ENCODE results near the gene MFAP5. TPM values are rescaled to one million over a fixed set of nuclear protein-coding genes. Genes with fewer than 3 reads are reported as not detected.
A peak's percentile ranks its signal among the peaks of the same experiment; 100 is the strongest.

The MFAP5 gene
- total RNA-seq, 1 donor from 2014 or later, result 105 TPM

- no peak for TF ChIP-seq CTCF (IDR thresholded peaks at IDR 0.05; ENCODE audit: insufficient read depth, low read depth, low read length)
- TF ChIP-seq EZH2 (IDR thresholded peaks at IDR 0.05; ENCODE audit: insufficient read depth, low read length), result no peak
- Histone ChIP-seq H2AFZ (ENCODE audit: low read depth, low read length) (peak overlapping the region; percentile 94), H3K4me1 (ENCODE audit: insufficient read depth, low read length) (peaks cover 10% of the 10 kb centered on the region), H3K79me2 (ENCODE audit: insufficient read depth, low read length) (peaks cover 35% of the 10 kb centered on the region), H3K27ac (ENCODE audit: low read depth, low read length) (peak overlapping the region; percentile 69), H4K20me1 (ENCODE audit: insufficient read depth, low read length) (peaks cover 24% of the 10 kb centered on the region), H3K36me3 (ENCODE audit: insufficient read depth, low read length) (no peaks in the 10 kb centered on the region), H3K4me2 (ENCODE audit: low read length) (peak overlapping the region; percentile 97), H3K9ac (ENCODE audit: low read length) (peak overlapping the region; percentile 98), H3K27me3 (ENCODE audit: insufficient read depth, low read length) (no peaks in the 10 kb centered on the region), H3K4me3 (ENCODE audit: insufficient read depth, low read depth, low read length) (peak overlapping the region; percentile 91), H3K9me3 (ENCODE audit: insufficient read depth, low read depth, low read length) (no peaks in the 10 kb centered on the region)
- Mint-ChIP-seq H3K27me3 (ENCODE audit: low read depth, unreplicated experiment) (no peaks in the 10 kb centered on the region), H3K9me3 (ENCODE audit: unreplicated experiment) (no peaks in the 10 kb centered on the region), H3K4me3 (ENCODE audit: unreplicated experiment) (peak overlapping the region; percentile 92), H3K4me1 (ENCODE audit: low read depth, unreplicated experiment) (peaks cover 29% of the 10 kb centered on the region), H3K36me3 (ENCODE audit: low read depth, unreplicated experiment) (peaks cover 4% of the 10 kb centered on the region), H3K27ac (ENCODE audit: unreplicated experiment) (peak overlapping the region; percentile 95)
- FAIRE-seq (no peak), DNase-seq (ENCODE audit: low read depth) (no peak)
Observed at GRCh38 chr12:8696442-8697090, 33.9 kb upstream of the MFAP5 start.

- H3K27ac ChIP-seq (ENCODE audit: low read depth, low read length), result no peak overlapping the region
- DNase-seq (ENCODE audit: low read depth) (no peak), FAIRE-seq (no peak)
- no peaks in the 10 kb centered on the region for H3K36me3 ChIP-seq (ENCODE audit: insufficient read depth, low read length)
- no peaks in the 10 kb centered on the region for H3K9me3 ChIP-seq (ENCODE audit: insufficient read depth, low read depth, low read length)
- H3K27me3 ChIP-seq (ENCODE audit: insufficient read depth, low read length), result no peaks in the 10 kb centered on the region
- H2AFZ ChIP-seq (ENCODE audit: low read depth, low read length), result no peak overlapping the region
- peaks cover 13% of the 10 kb centered on the region for H4K20me1 ChIP-seq (ENCODE audit: insufficient read depth, low read length)
- Mint-ChIP-seq H3K4me1 (ENCODE audit: low read depth, unreplicated experiment) (peaks cover 23% of the 10 kb centered on the region), H3K36me3 (ENCODE audit: low read depth, unreplicated experiment) (no peaks in the 10 kb centered on the region), H3K27ac (ENCODE audit: unreplicated experiment) (no peak overlapping the region), H3K27me3 (ENCODE audit: low read depth, unreplicated experiment) (no peaks in the 10 kb centered on the region), H3K9me3 (ENCODE audit: unreplicated experiment) (no peaks in the 10 kb centered on the region), H3K4me3 (ENCODE audit: unreplicated experiment) (no peak overlapping the region)
- no peak overlapping the region for H3K4me3 ChIP-seq (ENCODE audit: insufficient read depth, low read depth, low read length)
- H3K9ac ChIP-seq (ENCODE audit: low read length), result no peak overlapping the region
- H3K4me1 ChIP-seq (ENCODE audit: insufficient read depth, low read length), result peaks cover 10% of the 10 kb centered on the region
- TF ChIP-seq EZH2 (IDR thresholded peaks at IDR 0.05; ENCODE audit: insufficient read depth, low read length) (no peak), CTCF (IDR thresholded peaks at IDR 0.05; ENCODE audit: insufficient read depth, low read depth, low read length) (no peak)
- no peak overlapping the region for H3K4me2 ChIP-seq (ENCODE audit: low read length)
- peaks cover 21% of the 10 kb centered on the region for H3K79me2 ChIP-seq (ENCODE audit: insufficient read depth, low read length)
Observed at GRCh38 chr12:8695116-8695515, 32.5 kb upstream of the MFAP5 start.

- H3K79me2 ChIP-seq (ENCODE audit: insufficient read depth, low read length), result no peaks in the 10 kb centered on the region
- Mint-ChIP-seq H3K9me3 (ENCODE audit: unreplicated experiment) (no peaks in the 10 kb centered on the region), H3K27ac (ENCODE audit: unreplicated experiment) (peak overlapping the region; percentile 77), H3K4me1 (ENCODE audit: low read depth, unreplicated experiment) (peaks cover 23% of the 10 kb centered on the region), H3K36me3 (ENCODE audit: low read depth, unreplicated experiment) (no peaks in the 10 kb centered on the region), H3K4me3 (ENCODE audit: unreplicated experiment) (peak overlapping the region; percentile 34), H3K27me3 (ENCODE audit: low read depth, unreplicated experiment) (no peaks in the 10 kb centered on the region)
- no peaks in the 10 kb centered on the region for H3K27me3 ChIP-seq (ENCODE audit: insufficient read depth, low read length)
- FAIRE-seq (no peak), DNase-seq (ENCODE audit: low read depth) (peak; percentile 63)
- peak overlapping the region; percentile 57 for H2AFZ ChIP-seq (ENCODE audit: low read depth, low read length)
- H3K4me3 ChIP-seq (ENCODE audit: insufficient read depth, low read depth, low read length), result no peak overlapping the region
- peak overlapping the region; percentile 6 for H3K4me2 ChIP-seq (ENCODE audit: low read length)
- H3K9me3 ChIP-seq (ENCODE audit: insufficient read depth, low read depth, low read length), result no peaks in the 10 kb centered on the region
- peaks cover 15% of the 10 kb centered on the region for H3K4me1 ChIP-seq (ENCODE audit: insufficient read depth, low read length)
- H3K27ac ChIP-seq (ENCODE audit: low read depth, low read length), result no peak overlapping the region
- no peaks in the 10 kb centered on the region for H3K36me3 ChIP-seq (ENCODE audit: insufficient read depth, low read length)
- no peaks in the 10 kb centered on the region for H4K20me1 ChIP-seq (ENCODE audit: insufficient read depth, low read length)
- TF ChIP-seq CTCF (IDR thresholded peaks at IDR 0.05; ENCODE audit: insufficient read depth, low read depth, low read length), result no peak
- TF ChIP-seq EZH2 (IDR thresholded peaks at IDR 0.05; ENCODE audit: insufficient read depth, low read length), result no peak
- no peak overlapping the region for H3K9ac ChIP-seq (ENCODE audit: low read length)
Observed at GRCh38 chr12:8692573-8692972, 29.9 kb upstream of the MFAP5 start.
